Measurements from ENCODE around the gene ZFAND2B.

The ZFAND2B gene

GRCh38 chr2:219219784-219220532 lies 13.4 kb downstream of the ZFAND2B start:
- DNase-seq (ENCODE audit: insufficient read length, low spot score) (no peak), FAIRE-seq (no peak)
- TF ChIP-seq POLR2A (IDR thresholded peaks at IDR 0.05; ENCODE audit: low read depth, low read length), result no peak
- no peak for TF ChIP-seq POLR2AphosphoS5 (IDR thresholded peaks at IDR 0.05; ENCODE audit: low read depth, low read length)
- TF ChIP-seq TAF1 (IDR thresholded peaks at IDR 0.05; ENCODE audit: low read depth, low read length), result no peak
- TF ChIP-seq SPI1 (IDR thresholded peaks at IDR 0.05; ENCODE audit: low read depth, low read length), result no peak
- TF ChIP-seq PAX5 (IDR thresholded peaks at IDR 0.05; ENCODE audit: insufficient read depth, low read length, severe bottlenecking), result no peak
- no peak for TF ChIP-seq POU2F2 (IDR thresholded peaks at IDR 0.05; ENCODE audit: low read depth, low read length)

GRCh38 chr2:219220652-219221402 lies 14.2 kb downstream of the ZFAND2B start:
- no peak for FAIRE-seq
- TF ChIP-seq POLR2A (IDR thresholded peaks at IDR 0.05; ENCODE audit: low read depth, low read length) (no peak), PAX5 (IDR thresholded peaks at IDR 0.05; ENCODE audit: insufficient read depth, low read length, severe bottlenecking) (no peak), SPI1 (IDR thresholded peaks at IDR 0.05; ENCODE audit: low read depth, low read length) (no peak), POLR2AphosphoS5 (IDR thresholded peaks at IDR 0.05; ENCODE audit: low read depth, low read length) (no peak), POU2F2 (IDR thresholded peaks at IDR 0.05; ENCODE audit: low read depth, low read length) (no peak), TAF1 (IDR thresholded peaks at IDR 0.05; ENCODE audit: low read depth, low read length) (no peak)
- DNase-seq (ENCODE audit: insufficient read length, low spot score), result no peak

- DNase-seq (ENCODE audit: insufficient read length, low spot score) (no peak), FAIRE-seq (no peak)
- TF ChIP-seq POU2F2 (IDR thresholded peaks at IDR 0.05; ENCODE audit: low read depth, low read length), result no peak
- no peak for TF ChIP-seq POLR2A (IDR thresholded peaks at IDR 0.05; ENCODE audit: low read depth, low read length)
- TF ChIP-seq PAX5 (IDR thresholded peaks at IDR 0.05; ENCODE audit: insufficient read depth, low read length, severe bottlenecking), result no peak
- TF ChIP-seq POLR2AphosphoS5 (IDR thresholded peaks at IDR 0.05; ENCODE audit: low read depth, low read length), result no peak
- TF ChIP-seq SPI1 (IDR thresholded peaks at IDR 0.05; ENCODE audit: low read depth, low read length), result no peak
- TF ChIP-seq TAF1 (IDR thresholded peaks at IDR 0.05; ENCODE audit: low read depth, low read length), result no peak
These were observed 15.5 kb downstream of the ZFAND2B start for GRCh38 chr2:219221957-219222518.

- no peak for TF ChIP-seq POU2F2 (IDR thresholded peaks at IDR 0.05; ENCODE audit: low read depth, low read length)
- no peak for TF ChIP-seq POLR2A (IDR thresholded peaks at IDR 0.05; ENCODE audit: low read depth, low read length)
- TF ChIP-seq TAF1 (IDR thresholded peaks at IDR 0.05; ENCODE audit: low read depth, low read length), result no peak
- no peak for TF ChIP-seq PAX5 (IDR thresholded peaks at IDR 0.05; ENCODE audit: insufficient read depth, low read length, severe bottlenecking)
- no peak for TF ChIP-seq SPI1 (IDR thresholded peaks at IDR 0.05; ENCODE audit: low read depth, low read length)
- TF ChIP-seq POLR2AphosphoS5 (IDR thresholded peaks at IDR 0.05; ENCODE audit: low read depth, low read length), result no peak
- DNase-seq (ENCODE audit: insufficient read length, low spot score) (no peak), FAIRE-seq (no peak)
These were observed 17.4 kb downstream of the ZFAND2B start for GRCh38 chr2:219223831-219224610.

GRCh38 chr2:219225350-219225749 lies 18.8 kb downstream of the ZFAND2B start:
- DNase-seq (ENCODE audit: insufficient read length, low spot score) (no peak), FAIRE-seq (no peak)
- TF ChIP-seq PAX5 (IDR thresholded peaks at IDR 0.05; ENCODE audit: insufficient read depth, low read length, severe bottlenecking) (no peak), POU2F2 (IDR thresholded peaks at IDR 0.05; ENCODE audit: low read depth, low read length) (no peak), POLR2AphosphoS5 (IDR thresholded peaks at IDR 0.05; ENCODE audit: low read depth, low read length) (no peak), SPI1 (IDR thresholded peaks at IDR 0.05; ENCODE audit: low read depth, low read length) (no peak), TAF1 (IDR thresholded peaks at IDR 0.05; ENCODE audit: low read depth, low read length) (no peak), POLR2A (IDR thresholded peaks at IDR 0.05; ENCODE audit: low read depth, low read length) (no peak)

GRCh38 chr2:219228041-219228910 lies 21.7 kb downstream of the ZFAND2B start:
- TF ChIP-seq POU2F2 (IDR thresholded peaks at IDR 0.05; ENCODE audit: low read depth, low read length), result no peak
- TF ChIP-seq SPI1 (IDR thresholded peaks at IDR 0.05; ENCODE audit: low read depth, low read length), result 0 out of 2 replicates have a peak, but pooled peaks have one; percentile 28
- TF ChIP-seq POLR2AphosphoS5 (IDR thresholded peaks at IDR 0.05; ENCODE audit: low read depth, low read length), result no peak
- peak; percentile 48 for FAIRE-seq
- no peak for DNase-seq (ENCODE audit: insufficient read length, low spot score)

- no peak for DNase-seq (ENCODE audit: insufficient read length, low spot score)
- no peak for TF ChIP-seq POU2F2 (IDR thresholded peaks at IDR 0.05; ENCODE audit: low read depth, low read length)
- no peak for TF ChIP-seq PAX5 (IDR thresholded peaks at IDR 0.05; ENCODE audit: insufficient read depth, low read length, severe bottlenecking)
- TF ChIP-seq POLR2AphosphoS5 (IDR thresholded peaks at IDR 0.05; ENCODE audit: low read depth, low read length), result no peak
- no peak for TF ChIP-seq SPI1 (IDR thresholded peaks at IDR 0.05; ENCODE audit: low read depth, low read length)
- TF ChIP-seq TAF1 (IDR thresholded peaks at IDR 0.05; ENCODE audit: low read depth, low read length), result no peak
- no peak for TF ChIP-seq POLR2A (IDR thresholded peaks at IDR 0.05; ENCODE audit: low read depth, low read length)
- FAIRE-seq, result no peak
These were observed 22.3 kb downstream of the ZFAND2B start for GRCh38 chr2:219228911-219229304.
